Psoas muscle (tissue), 8 donors: ENCODE measurements around the gene SIM1. TPM values are rescaled to one million over a fixed set of nuclear protein-coding genes. Genes with fewer than 3 reads are reported as not detected.

Experiments used
- ATAC-seq, 4 donors: fragments of 200-7000 bp; cut with Tn5 transposase; one replicate each; pipeline ENCODE4 v1.9.1; 2020; ENCODE audit warnings: moderate library complexity in 3 of 4, mild to moderate bottlenecking in 2 of 4
- DNase-seq, 2 donors: peaks; one replicate each; pipeline ENCODE4 v3.0.0-alpha.2; 2020
- H3K27ac ChIP-seq: fragments of 200-600 bp; one replicate; pipeline ENCODE4 v1.8.0; 2022
- H3K27me3 ChIP-seq, 3 donors: fragments of 200-600 bp in 1 of 3; one replicate each; pipeline versions ENCODE4 v1.6.1 to v1.8.0; 2013 to 2022; ENCODE audit warnings: low read length in 2 of 3, mild to moderate bottlenecking in 2 of 3, moderate library complexity in 1 of 3; ENCODE audit not compliant: insufficient read depth in 3 of 3
- H3K36me3 ChIP-seq, 2 donors: fragments of 200-600 bp in 1 of 2; one replicate each; pipeline versions ENCODE4 v1.6.1 to v1.8.0; 2013 to 2022; ENCODE audit warnings: low read depth in 1 of 2, mild to moderate bottlenecking in 1 of 2, moderate library complexity in 1 of 2; ENCODE audit not compliant: insufficient read depth in 1 of 2
- H3K4me1 ChIP-seq: fragments of 200-600 bp; one replicate; pipeline ENCODE4 v1.8.0; 2022
- H3K4me3 ChIP-seq: fragments of 200-600 bp; one replicate; pipeline ENCODE4 v1.8.0; 2022; ENCODE audit warnings: mild to moderate bottlenecking
- H3K9me3 ChIP-seq: fragments of 200-600 bp; one replicate; pipeline ENCODE4 v1.8.0; 2022
- CTCF ChIP-seq: fragments of 200-600 bp; IDR thresholded peaks from one replicate; pipeline ENCODE4 v1.8.0; 2022; ENCODE audit warnings: antibody characterized with exemption
- WGBS, 3 donors: extraction: QIAGEN DNeasy Blood & Tissue Kit; methylation state at CpG; one replicate each; pipeline versions ENCODE4 v1.1.6 to v1.1.7; 2013; 5-methylcytosine and 5-hydroxymethylcytosine counted together
- intact Hi-C, 2 donors: fragments of 100-400 bp; cut with DNase I; formaldehyde crosslinking; loops; one replicate each; pipeline versions ENCODE4 v1.11.0 to v1.14.2; 2022
- polyA plus RNA-seq, 3 donors: library from polyadenylated mRNA; stranded (reverse); fragments of 200-250 nt; gene quantifications; one replicate each; pipeline ENCODE4 v1.2.3, GENCODE V29; 2013
- total RNA-seq, 4 donors: library from RNA; stranded (reverse); fragmentation: NEBNext Ultra II Directional in 2 of 4; extraction: Animal tissue kit (Norgen Biotek cat#: 25700) in 2 of 4; gene quantifications; one replicate each; pipeline versions ENCODE4 v1.2.1 to v1.2.4, GENCODE V29; 2021 to 2023
- donor health status: healthy with polysubstance abuse.
- donor health status: DM: no; HTN: no; CAD: no; lungs with moderate emphysema.
- donor health status: Bipolar disorder and iron deficiency.
- donor health status: healthy.
- donor health status: DM: yes; HTN: yes; CAD: no.
- donor health status: DM: no; HTN: no; CAD: no.
- donor health status: DM: no; HTN: no; CAD: no.
- donor health status: DM: yes; HTN: yes; CAD: no.

The SIM1 gene
- total and polyA plus RNA-seq, 7 donors: 0.60 to 14.4 (median 4.7) TPM

GRCh38 chr6:100432136-100432535 is 32.6 kb downstream of the SIM1 start:
- no peak for TF ChIP-seq CTCF
- peaks cover 8% of the 10 kb centered on the region for H3K4me1 ChIP-seq
- 74 to 82% (median 74%) methylated on average over 3 of the region's 3 CpGs for WGBS, 3 donors
- no peaks in the 10 kb centered on the region for H3K9me3 ChIP-seq
- H3K36me3 ChIP-seq: no peaks in the 10 kb centered on the region
- no peak for ATAC-seq
- no peaks in the 10 kb centered on the region for H3K27me3 ChIP-seq
- intact Hi-C loops: no loop called here
- no peak for DNase-seq
- H3K27ac ChIP-seq: no peak overlapping the region
- H3K4me3 ChIP-seq: no peak overlapping the region

- ATAC-seq: no peak
- no peak for DNase-seq
- Histone ChIP-seq H3K4me3 (no peak overlapping the region), H3K36me3 (no peaks in the 10 kb centered on the region), H3K27me3 (no peaks in the 10 kb centered on the region), H3K9me3 (no peaks in the 10 kb centered on the region), H3K4me1 (peaks cover 8% of the 10 kb centered on the region), H3K27ac (no peak overlapping the region)
- intact Hi-C loops: no loop called here
- 73 to 82% (median 79%) methylated on average over 3 of the region's 3 CpGs for WGBS, 3 donors
- TF ChIP-seq CTCF: no peak
Measured at GRCh38 chr6:100430962-100431361, 33.8 kb downstream of the SIM1 start.

GRCh38 chr6:100427452-100427851 is 37.3 kb downstream of the SIM1 start:
- DNase-seq (no peak), ATAC-seq (peak in 1 of 4 donors; percentile 31)
- TF ChIP-seq CTCF: no peak
- intact Hi-C loops: no loop called here
- Histone ChIP-seq H3K27me3 (no peaks in the 10 kb centered on the region), H3K9me3 (no peaks in the 10 kb centered on the region), H3K27ac (no peak overlapping the region), H3K36me3 (no peaks in the 10 kb centered on the region), H3K4me3 (no peak overlapping the region), H3K4me1 (no peaks in the 10 kb centered on the region)

- H3K27ac ChIP-seq: no peak overlapping the region
- no peaks in the 10 kb centered on the region for H3K4me1 ChIP-seq
- ATAC-seq (peak in 3 of 4 donors; percentile 42 to 67 (median 66)), DNase-seq (no peak)
- no peaks in the 10 kb centered on the region for H3K36me3 ChIP-seq
- no peaks in the 10 kb centered on the region for H3K27me3 ChIP-seq
- intact Hi-C loops: no loop called here
- 33 to 50% (median 35%) methylated on average over 10 of the region's 10 CpGs for WGBS, 3 donors
- H3K9me3 ChIP-seq: no peaks in the 10 kb centered on the region
- peak overlapping the region; percentile 33 for H3K4me3 ChIP-seq
- TF ChIP-seq CTCF: no peak
Measured at GRCh38 chr6:100426744-100427338, 37.9 kb downstream of the SIM1 start.

- 68 to 79% (median 71%) methylated on average over 3 of the region's 3 CpGs for WGBS, 3 donors
- ATAC-seq (no peak), DNase-seq (no peak)
- H3K27ac ChIP-seq: no peak overlapping the region
- no peak overlapping the region for H3K4me3 ChIP-seq
- no peaks in the 10 kb centered on the region for H3K9me3 ChIP-seq
- no peaks in the 10 kb centered on the region for H3K36me3 ChIP-seq
- TF ChIP-seq CTCF: no peak
- H3K27me3 ChIP-seq: no peaks in the 10 kb centered on the region
- no peaks in the 10 kb centered on the region for H3K4me1 ChIP-seq
- intact Hi-C loops: no loop called here
Measured at GRCh38 chr6:100426241-100426640, 38.5 kb downstream of the SIM1 start.
